HepG2 (cell line): Measurements from ENCODE around the gene C12orf56. TPM values are rescaled to one million over a fixed set of nuclear protein-coding genes. Genes with fewer than 3 reads are reported as not detected.
A peak's percentile ranks its signal among the peaks of the same experiment; 100 is the strongest.

ENCODE experiments used
- AGO1 ChIP-seq: fragments of 200-400 bp; formaldehyde crosslinking; IDR thresholded peaks from 2 replicates; pipeline ENCODE4 v1.6.1; 2017; ENCODE audit warnings: mild to moderate bottlenecking, low read depth, low read length, moderate library complexity; ENCODE audit not compliant: poor library complexity, severe bottlenecking
- CHD4 ChIP-seq: fragments of 200-600 bp; sonication (generic); IDR thresholded peaks from 2 replicates; pipeline ENCODE4 v1.7.0; 2017; ENCODE audit warnings: mild to moderate bottlenecking, low read length, borderline replicate concordance
- NFIC ChIP-seq: IDR thresholded peaks from 2 replicates; pipeline ENCODE4 v1.6.1; 2012; ENCODE audit warnings: mild to moderate bottlenecking, low read length, inconsistent platforms
- PRDM10 ChIP-seq: sonication (generic); formaldehyde crosslinking; IDR thresholded peaks from 2 replicates; pipeline ENCODE4 v1.4.0; 2020; ENCODE audit warnings: low read depth, missing genetic modification reagents
- SIN3A ChIP-seq: IDR thresholded peaks from 2 replicates; pipeline ENCODE4 v1.6.1; 2011; ENCODE audit warnings: low read depth, mild to moderate bottlenecking, control low read depth, low read length, borderline replicate concordance
- SOX5 ChIP-seq: IDR thresholded peaks from 2 replicates; pipeline ENCODE4 v1.6.1; 2016; ENCODE audit warnings: borderline replicate concordance
- TBX2 ChIP-seq: sonication (generic); formaldehyde crosslinking; IDR thresholded peaks from 2 replicates; pipeline ENCODE4 v1.5.0; 2020; ENCODE audit warnings: missing genetic modification reagents, mild to moderate bottlenecking, borderline replicate concordance
- TOPORS ChIP-seq: sonication (generic); formaldehyde crosslinking; IDR thresholded peaks from 2 replicates; pipeline ENCODE4 v1.8.0; 2023; ENCODE audit warnings: mild to moderate bottlenecking, missing genetic modification reagents
- U2AF2 ChIP-seq: fragments of 200-400 bp; formaldehyde crosslinking; IDR thresholded peaks from 2 replicates; pipeline ENCODE4 v1.6.1; 2017; ENCODE audit warnings: low read depth, mild to moderate bottlenecking, low read length
- ZBTB7A ChIP-seq: sonication (generic); formaldehyde crosslinking; IDR thresholded peaks from 2 replicates; pipeline ENCODE4 v1.8.0; 2022; ENCODE audit warnings: mild to moderate bottlenecking, missing genetic modification reagents
- ZNF143 ChIP-seq: sonication (generic); formaldehyde crosslinking; IDR thresholded peaks from 2 replicates; pipeline ENCODE4 v1.4.0; 2020; ENCODE audit warnings: missing genetic modification reagents
- ZNF513 ChIP-seq: sonication (generic); formaldehyde crosslinking; conservative IDR thresholded peaks from 2 replicates; pipeline ENCODE4 v1.5.0; 2020; ENCODE audit warnings: missing genetic modification reagents
- ZNF768 ChIP-seq: sonication (generic); formaldehyde crosslinking; IDR thresholded peaks from 2 replicates; pipeline ENCODE4 v1.4.0; 2020; ENCODE audit warnings: missing genetic modification reagents
- polyA plus RNA-seq, 8 experiments: library from polyadenylated mRNA; depleted of rRNA in 3 of 8; stranded (reverse) in 7 of 8; unstranded in 1 of 8; fragments of >200 nt; fragmentation: Illumina TruSeq in 4 of 8; extraction: Trizol in 4 of 8; gene quantifications; 2 replicates each; pipeline versions ENCODE4 v1.2.1 to v1.2.3, GENCODE V29; 2011 to 2016; ENCODE audit warnings: low read depth in 4 of 8, missing spikeins in 1 of 8, mixed read lengths in 1 of 8; ENCODE audit not compliant: insufficient read depth in 1 of 8
- total RNA-seq, 5 experiments: library from RNA; depleted of rRNA; stranded (reverse); fragments of >200 nt; fragmentation: Illumina TruSeq; extraction: Trizol; gene quantifications; 2 replicates each; pipeline ENCODE4 v1.2.3, GENCODE V29; 2016; ENCODE audit warnings: low read depth in 1 of 5
- TF ChIP-seq, protein P1 (sequence below): sonication (generic); formaldehyde crosslinking; IDR thresholded peaks from 2 replicates; pipeline ENCODE4 v1.5.0; 2020; ENCODE audit warnings: mild to moderate bottlenecking, missing genetic modification reagents, borderline replicate concordance
- TF ChIP-seq, protein P2 (sequence below): sonication (generic); formaldehyde crosslinking; IDR thresholded peaks from 2 replicates; pipeline ENCODE4 v1.5.0; 2020; ENCODE audit warnings: missing genetic modification reagents

The C12orf56 gene
- total and polyA plus RNA-seq, 2 of the 13 experiments (the other 11 are each of a cell fraction or from before 2014, with no cell fraction given), result 0.07 TPM; not detected in 1

DNA sequence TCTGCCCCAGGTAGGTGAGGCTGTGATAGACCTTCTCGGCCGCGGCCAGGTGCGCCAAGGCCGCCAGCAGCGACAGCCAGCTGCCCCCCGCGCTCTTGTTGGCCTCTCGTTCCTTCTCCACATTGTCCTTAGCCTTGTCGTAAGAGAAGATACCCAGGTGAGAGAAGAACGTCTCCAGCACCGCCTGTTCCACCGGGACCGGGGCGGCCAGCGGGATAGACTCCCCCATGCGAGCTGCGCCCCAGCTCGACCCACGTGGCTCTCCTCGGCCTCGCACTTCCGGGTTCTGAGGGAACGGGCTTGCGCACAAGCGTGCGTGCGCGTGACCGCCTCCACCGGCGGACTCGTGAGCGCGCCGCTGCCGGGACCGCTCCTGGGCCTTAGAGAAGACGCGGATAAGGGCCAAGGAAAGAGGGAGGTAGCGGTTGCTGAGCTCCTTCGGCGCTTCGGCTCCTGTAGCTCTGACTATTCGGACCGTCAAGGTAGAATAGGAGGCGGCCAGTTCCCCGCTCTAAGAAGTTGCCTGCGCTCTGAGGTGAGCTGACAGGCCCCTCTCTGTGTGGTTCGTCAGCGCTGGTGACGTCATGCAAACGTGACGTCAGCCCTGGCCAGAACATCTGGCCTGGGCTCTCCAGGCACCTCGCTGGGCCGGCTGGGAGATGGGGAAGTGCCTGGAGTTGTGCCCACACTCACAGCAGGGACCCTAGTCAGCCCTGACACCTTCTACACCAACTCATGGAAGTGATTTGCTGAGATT, 168.4 kb downstream of the C12orf56 start, which contains the start of gene KICS2 (continued):
- TF ChIP-seq SOX5 (0 out of 2 replicates have a peak, but pooled peaks have one; percentile 40), PRDM10 (CRISPR knock-in tag) (peak; percentile 73; the same call in 1 of the 2 replicates), NFIC (no peak), CHD4 (no peak), ZNF513 (CRISPR knock-in tag) (no peak), TOPORS (CRISPR knock-in tag) (peak; percentile 93), U2AF2 (no peak), ZNF768 (CRISPR knock-in tag) (no peak), TBX2 (peak; percentile 43; the same call in 1 of the 2 replicates), SIN3A (peak; percentile 98; the same call in 1 of the 2 replicates), ZBTB7A (CRISPR knock-in tag) (peak; percentile 77), AGO1 (peak; percentile 61), ZNF143 (CRISPR knock-in tag) (no peak)
- TF ChIP-seq, protein P1, sequence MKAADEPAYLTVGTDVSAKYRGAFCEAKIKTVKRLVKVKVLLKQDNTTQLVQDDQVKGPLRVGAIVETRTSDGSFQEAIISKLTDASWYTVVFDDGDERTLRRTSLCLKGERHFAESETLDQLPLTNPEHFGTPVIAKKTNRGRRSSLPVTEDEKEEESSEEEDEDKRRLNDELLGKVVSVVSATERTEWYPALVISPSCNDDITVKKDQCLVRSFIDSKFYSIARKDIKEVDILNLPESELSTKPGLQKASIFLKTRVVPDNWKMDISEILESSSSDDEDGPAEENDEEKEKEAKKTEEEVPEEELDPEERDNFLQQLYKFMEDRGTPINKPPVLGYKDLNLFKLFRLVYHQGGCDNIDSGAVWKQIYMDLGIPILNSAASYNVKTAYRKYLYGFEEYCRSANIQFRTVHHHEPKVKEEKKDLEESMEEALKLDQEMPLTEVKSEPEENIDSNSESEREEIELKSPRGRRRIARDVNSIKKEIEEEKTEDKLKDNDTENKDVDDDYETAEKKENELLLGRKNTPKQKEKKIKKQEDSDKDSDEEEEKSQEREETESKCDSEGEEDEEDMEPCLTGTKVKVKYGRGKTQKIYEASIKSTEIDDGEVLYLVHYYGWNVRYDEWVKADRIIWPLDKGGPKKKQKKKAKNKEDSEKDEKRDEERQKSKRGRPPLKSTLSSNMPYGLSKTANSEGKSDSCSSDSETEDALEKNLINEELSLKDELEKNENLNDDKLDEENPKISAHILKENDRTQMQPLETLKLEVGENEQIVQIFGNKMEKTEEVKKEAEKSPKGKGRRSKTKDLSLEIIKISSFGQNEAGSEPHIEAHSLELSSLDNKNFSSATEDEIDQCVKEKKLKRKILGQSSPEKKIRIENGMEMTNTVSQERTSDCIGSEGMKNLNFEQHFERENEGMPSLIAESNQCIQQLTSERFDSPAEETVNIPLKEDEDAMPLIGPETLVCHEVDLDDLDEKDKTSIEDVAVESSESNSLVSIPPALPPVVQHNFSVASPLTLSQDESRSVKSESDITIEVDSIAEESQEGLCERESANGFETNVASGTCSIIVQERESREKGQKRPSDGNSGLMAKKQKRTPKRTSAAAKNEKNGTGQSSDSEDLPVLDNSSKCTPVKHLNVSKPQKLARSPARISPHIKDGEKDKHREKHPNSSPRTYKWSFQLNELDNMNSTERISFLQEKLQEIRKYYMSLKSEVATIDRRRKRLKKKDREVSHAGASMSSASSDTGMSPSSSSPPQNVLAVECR (CRISPR knock-in tag), result peak; percentile 100
- TF ChIP-seq, protein P2, sequence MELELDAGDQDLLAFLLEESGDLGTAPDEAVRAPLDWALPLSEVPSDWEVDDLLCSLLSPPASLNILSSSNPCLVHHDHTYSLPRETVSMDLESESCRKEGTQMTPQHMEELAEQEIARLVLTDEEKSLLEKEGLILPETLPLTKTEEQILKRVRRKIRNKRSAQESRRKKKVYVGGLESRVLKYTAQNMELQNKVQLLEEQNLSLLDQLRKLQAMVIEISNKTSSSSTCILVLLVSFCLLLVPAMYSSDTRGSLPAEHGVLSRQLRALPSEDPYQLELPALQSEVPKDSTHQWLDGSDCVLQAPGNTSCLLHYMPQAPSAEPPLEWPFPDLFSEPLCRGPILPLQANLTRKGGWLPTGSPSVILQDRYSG (CRISPR knock-in tag), result peak; percentile 33; the same call in 1 of the 2 replicates
